GM18951 (cell line): ENCODE measurements around the gene RRN3.
"Not testable (repeated sequence)": the region's sequence is repeated elsewhere in the genome, so short reads cannot be mapped to it uniquely, and the experiment has no call there.

Source experiments
- POLR2A ChIP-seq: IDR thresholded peaks from 4 replicates; pipeline ENCODE4 v1.6.1; 2011; ENCODE audit warnings: mild to moderate bottlenecking; ENCODE audit not compliant: insufficient read length, insufficient read depth; ENCODE audit errors: extremely low read depth
- in situ Hi-C: fragments of 300-500 bp; cut with MboI; formaldehyde crosslinking; loops from one replicate; pipeline ENCODE4 v1.12.0; 2022; ENCODE audit warnings: low sequenced_read_pairs, mixed read lengths, inconsistent platforms; ENCODE audit not compliant: unreplicated experiment

Gene RRN3

GRCh38 chr16:15100372-15100987 is 6.4 kb upstream of the RRN3 start:
- in situ Hi-C loops, result not testable (repeated sequence)

DNA sequence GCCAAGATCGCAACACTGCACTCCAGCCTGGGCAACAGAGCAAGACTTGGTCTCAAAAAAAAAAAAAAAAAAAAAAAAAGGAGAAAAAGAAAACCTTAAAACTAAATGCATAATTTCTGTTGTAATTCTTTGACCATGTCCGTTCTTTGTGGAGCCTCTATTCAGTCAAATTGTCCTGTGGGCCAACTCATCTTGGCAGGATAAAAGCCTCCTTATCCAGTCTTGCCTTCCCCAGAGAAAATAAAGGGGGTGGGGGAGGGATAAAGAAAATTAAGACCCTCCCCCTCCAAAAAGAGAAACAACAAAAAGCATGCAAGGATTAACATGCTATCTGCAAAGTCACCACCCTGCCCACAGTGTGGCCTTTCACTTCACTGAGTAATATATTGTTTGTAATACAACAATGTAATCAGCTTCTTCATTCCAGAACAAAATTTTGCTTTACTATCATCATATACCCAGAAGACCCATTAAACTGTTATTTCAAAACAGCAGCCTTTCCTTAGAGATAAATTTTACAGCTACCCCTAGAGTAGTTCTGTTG is 5.4 kb upstream of the RRN3 start:
- in situ Hi-C loops, result not testable (repeated sequence)

GRCh38 chr16:15096583-15096972 is 2.5 kb upstream of the RRN3 start:
- in situ Hi-C loops, result not testable (repeated sequence)

DNA sequence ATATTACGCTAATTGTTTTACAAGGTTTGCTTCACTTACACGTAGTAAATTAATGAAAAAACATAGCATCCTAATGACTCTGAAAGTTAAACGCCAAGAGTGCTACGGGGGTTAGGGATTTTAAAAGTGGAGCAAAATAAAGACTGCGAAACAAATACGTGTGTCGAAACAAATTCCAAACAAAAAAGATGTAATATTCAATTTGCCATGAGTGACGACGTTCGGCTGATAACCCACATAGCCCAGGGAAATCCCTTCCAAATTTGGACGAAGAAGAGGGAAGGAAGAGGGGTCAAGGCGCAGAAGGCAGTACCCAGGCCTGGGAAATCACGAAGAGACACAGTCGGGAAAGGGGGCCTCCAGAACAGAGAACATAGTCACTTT is 509 bp downstream of the RRN3 start:
- in situ Hi-C loops, result not testable (repeated sequence)

DNA sequence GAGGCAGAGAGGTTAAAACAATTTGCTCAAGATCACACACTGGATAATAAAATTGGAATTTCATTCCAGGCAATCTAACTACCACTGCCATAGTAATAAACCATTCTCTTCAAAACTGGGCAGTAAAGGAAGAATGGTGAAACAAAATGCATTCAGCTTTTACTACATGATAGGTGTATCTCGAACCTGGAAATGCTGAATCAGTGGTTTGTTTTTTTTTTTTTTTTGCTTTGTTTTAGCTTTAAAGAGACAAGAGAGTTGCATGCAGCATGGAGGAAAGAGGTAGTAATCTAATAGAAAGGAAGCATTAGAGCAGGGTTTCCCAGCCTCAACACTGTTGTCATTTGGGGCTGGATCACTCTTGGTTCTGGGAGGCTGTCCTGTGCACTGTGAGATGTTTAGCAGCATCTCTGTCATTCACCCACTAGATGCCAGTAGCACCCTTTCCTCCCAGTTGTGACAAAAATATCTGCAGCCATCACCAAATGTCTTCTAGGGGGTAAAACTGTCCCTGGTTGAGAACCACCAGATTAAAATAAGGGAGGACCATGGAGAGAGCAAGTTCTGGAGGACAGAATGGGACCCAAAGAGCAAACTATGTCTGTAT is 3.3 kb downstream of the RRN3 start:
- in situ Hi-C loops, result not testable (repeated sequence)

- in situ Hi-C loops, result not testable (repeated sequence)
These were observed 11.3 kb downstream of the RRN3 start for GRCh38 chr16:15082788-15083187.

DNA sequence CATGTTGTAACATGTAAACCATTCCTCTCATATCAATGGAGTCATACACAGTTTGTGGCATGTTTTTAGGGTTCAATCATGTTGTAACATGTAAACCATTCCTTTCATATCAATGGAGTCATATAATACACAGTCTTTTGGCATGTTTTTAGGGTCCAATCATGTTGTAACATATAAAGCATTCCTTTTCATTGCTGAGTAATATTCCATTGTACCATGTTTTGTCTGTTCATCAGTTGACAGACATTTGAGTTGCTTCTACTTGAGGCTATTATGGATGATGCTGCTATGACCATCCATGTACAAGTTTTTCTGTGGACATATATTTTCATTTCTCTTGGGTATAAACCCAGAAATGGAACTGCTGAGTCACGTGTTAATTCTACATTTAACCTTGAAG is 13.2 kb downstream of the RRN3 start:
- in situ Hi-C loops, result not testable (repeated sequence)

DNA sequence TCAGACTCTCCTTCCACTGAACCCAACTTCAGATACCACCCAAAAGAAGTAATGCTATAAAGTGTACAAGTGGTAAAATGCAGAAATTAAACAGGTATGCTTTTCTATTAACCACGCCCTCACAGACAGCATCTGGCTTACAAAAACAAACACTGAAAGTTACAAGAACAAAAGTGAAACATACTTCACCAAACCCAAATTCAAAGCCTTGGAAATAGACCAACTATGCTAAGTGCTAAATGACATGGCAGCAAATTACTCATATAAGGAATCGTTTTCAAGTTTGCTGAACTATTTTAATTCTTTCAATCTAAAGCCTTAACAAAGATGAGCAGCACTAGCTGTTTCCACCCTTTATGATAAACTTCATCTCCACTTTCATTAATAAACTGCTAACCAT is 17.9 kb downstream of the RRN3 start:
- in situ Hi-C loops, result not testable (repeated sequence)

GRCh38 chr16:15073101-15073500 is 21.0 kb downstream of the RRN3 start:
- in situ Hi-C loops, result no loop called here
- TF ChIP-seq POLR2A, result no peak

DNA sequence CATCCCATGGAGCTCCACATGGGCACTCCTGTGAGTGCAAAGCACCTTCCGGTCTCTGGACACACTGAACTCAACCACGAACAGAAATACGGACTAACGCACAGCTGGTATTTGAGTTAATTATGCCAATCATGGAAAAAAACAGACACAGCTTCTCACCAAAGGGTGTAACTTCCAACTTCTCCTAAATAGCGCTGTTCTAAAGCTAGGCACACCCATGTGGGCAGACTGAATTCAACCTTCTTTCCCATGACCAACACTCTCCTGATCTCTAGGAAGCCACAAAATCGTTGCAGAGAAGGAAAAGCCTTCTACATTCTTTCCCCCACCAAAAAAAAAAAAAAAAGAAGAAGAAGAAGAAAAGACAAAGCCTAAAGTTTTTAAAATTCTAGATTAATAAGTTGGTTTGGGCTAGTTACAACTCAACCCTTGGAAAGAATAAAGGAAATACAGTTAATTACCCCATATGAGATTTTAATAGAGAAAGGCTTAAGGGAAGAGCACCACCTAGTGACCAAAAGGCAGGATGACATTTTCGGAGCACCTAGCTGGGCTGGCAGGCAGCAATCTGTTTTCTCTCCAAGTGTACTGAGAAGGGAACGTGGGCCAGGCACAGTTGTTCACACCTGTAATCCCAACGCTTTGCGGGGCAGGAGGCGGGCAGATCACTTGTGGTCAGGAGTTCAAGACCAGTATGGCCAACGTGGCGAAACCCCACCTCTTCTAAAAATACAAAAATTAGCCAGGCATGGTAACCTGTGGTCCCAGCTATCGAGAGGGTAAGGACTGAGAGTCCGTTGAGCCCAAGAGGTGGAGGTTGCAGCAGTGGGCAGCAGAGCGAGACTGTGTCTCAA is 21.9 kb downstream of the RRN3 start:
- in situ Hi-C loops, result not testable (repeated sequence)

GRCh38 chr16:15071013-15071412 is 23.1 kb downstream of the RRN3 start:
- in situ Hi-C loops, result not testable (repeated sequence)

DNA sequence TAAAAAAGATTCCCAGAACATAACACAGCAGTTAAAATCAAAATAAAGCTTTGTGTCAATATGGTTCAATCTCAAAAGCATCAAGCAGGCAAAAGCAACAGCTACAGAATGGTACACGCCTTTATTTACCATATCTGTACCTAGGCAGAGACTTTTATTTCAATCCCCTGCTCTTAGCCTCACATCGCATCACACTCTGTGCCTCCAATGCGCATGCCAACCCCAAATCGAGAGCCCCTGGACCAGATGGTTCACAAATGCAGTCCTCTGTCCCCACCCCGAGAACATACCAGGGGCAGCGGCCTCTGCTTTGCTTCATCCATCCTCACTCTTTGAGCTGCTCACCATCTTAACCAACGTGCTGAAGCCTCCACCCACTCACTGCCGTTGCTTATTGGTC is 27.4 kb downstream of the RRN3 start:
- in situ Hi-C loops, result not testable (repeated sequence)

DNA sequence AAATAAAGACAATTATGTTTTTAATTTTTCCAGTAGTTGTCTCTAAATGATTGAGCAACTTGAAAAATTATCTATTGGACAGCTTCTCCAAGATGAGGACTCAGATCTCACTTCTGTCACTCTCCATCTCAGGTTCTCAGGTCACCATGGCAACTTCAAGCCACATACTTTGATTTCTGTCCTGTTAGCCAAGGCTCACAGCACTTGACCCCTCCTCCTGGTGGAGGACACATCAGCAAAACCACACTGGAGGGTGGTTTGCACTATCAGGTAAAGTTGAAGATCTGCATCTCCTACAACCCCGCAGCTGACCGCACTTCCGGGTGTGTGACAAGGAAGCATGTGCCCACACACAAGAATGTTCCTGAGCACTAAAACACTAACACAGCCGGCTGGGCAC is 28.1 kb downstream of the RRN3 start:
- in situ Hi-C loops, result not testable (repeated sequence)

- in situ Hi-C loops, result not testable (repeated sequence)
These were observed 31.8 kb downstream of the RRN3 start for GRCh38 chr16:15062085-15062810.

DNA sequence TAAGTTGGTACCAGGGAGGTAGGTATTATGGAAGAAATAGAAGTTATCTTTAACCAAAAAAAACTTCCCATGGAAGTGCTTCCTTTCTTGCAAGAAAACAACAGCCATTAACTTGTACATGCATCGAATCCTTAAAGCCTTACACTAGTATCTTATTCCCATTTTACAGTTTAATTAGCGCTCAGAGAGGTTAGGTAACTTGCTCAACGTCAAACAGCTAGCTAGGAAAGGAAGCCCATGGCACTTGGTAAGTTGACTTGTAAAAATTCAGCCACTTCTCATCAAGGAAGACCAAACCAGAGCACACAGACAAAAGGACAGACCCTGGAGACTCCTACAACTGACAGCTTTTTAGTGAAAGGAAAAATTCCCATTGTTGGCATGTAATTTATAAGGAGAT is 34.7 kb downstream of the RRN3 start:
- TF ChIP-seq POLR2A, result no peak

More for the DNA sequence above, 34.7 kb downstream of the RRN3 start:
- in situ Hi-C loops, result no loop called here
